Thoracic aorta (tissue), 2 donors: ENCODE measurements around the gene SLC7A6. TPM values are rescaled to one million over a fixed set of nuclear protein-coding genes. Genes with fewer than 3 reads are reported as not detected.

ENCODE experiments used
- ATAC-seq: fragments of 150-250 bp; one replicate; pipeline ENCODE4 v1.8.0; 2017; ENCODE audit warnings: low read depth; ENCODE audit not compliant: insufficient number of reproducible peaks, low FRiP score
- DNase-seq: peaks from one replicate; pipeline ENCODE4 v3.0.0-alpha.2; 2020; ENCODE audit warnings: low spot score
- H3K27ac ChIP-seq, 2 donors: fragments of 200-600 bp; sonication (generic); 1 replicate in 1 of 2; 2 replicates in 1 of 2; pipeline ENCODE4 v1.5.1; 2016; ENCODE audit warnings: mild to moderate bottlenecking in 2 of 2, moderate library complexity in 2 of 2
- H3K27me3 ChIP-seq: fragments of 200-600 bp; sonication (generic); replicated peaks from 2 replicates; pipeline ENCODE4 v1.6.0; 2016; ENCODE audit warnings: mild to moderate bottlenecking; ENCODE audit not compliant: insufficient read depth
- H3K36me3 ChIP-seq: fragments of 200-600 bp; sonication (generic); one replicate; pipeline ENCODE4 v1.5.1; 2016
- H3K4me1 ChIP-seq, 2 donors: fragments of 200-600 bp; sonication (generic); 1 replicate in 1 of 2; 2 replicates in 1 of 2; pipeline versions ENCODE4 v1.5.1 to v1.6.0; 2016; ENCODE audit warnings: low read depth in 2 of 2, mild to moderate bottlenecking in 1 of 2; ENCODE audit not compliant: control insufficient read depth in 1 of 2
- H3K4me3 ChIP-seq: fragments of 200-600 bp; sonication (generic); 2 replicates; pipeline ENCODE4 v1.5.1; 2016; ENCODE audit warnings: mild to moderate bottlenecking
- H3K9me3 ChIP-seq: fragments of 200-600 bp; sonication (generic); 2 replicates; pipeline ENCODE4 v1.5.1; 2016
- total RNA-seq, 2 donors: library from RNA; depleted of rRNA; stranded (reverse); fragments of >200 nt; gene quantifications; one replicate each; pipeline versions ENCODE4 v1.1.0 to v1.2.3, GENCODE V29; 2016
- TF ChIP-seq, protein P1 (sequence below): fragments of 200-600 bp; sonication (generic); IDR thresholded peaks from one replicate; pipeline ENCODE4 v1.5.1; 2019; ENCODE audit warnings: antibody characterized with exemption

SLC7A6 gene
- total RNA-seq, 2 donors from 2014 or later, result 92.1 to 125 TPM

DNA sequence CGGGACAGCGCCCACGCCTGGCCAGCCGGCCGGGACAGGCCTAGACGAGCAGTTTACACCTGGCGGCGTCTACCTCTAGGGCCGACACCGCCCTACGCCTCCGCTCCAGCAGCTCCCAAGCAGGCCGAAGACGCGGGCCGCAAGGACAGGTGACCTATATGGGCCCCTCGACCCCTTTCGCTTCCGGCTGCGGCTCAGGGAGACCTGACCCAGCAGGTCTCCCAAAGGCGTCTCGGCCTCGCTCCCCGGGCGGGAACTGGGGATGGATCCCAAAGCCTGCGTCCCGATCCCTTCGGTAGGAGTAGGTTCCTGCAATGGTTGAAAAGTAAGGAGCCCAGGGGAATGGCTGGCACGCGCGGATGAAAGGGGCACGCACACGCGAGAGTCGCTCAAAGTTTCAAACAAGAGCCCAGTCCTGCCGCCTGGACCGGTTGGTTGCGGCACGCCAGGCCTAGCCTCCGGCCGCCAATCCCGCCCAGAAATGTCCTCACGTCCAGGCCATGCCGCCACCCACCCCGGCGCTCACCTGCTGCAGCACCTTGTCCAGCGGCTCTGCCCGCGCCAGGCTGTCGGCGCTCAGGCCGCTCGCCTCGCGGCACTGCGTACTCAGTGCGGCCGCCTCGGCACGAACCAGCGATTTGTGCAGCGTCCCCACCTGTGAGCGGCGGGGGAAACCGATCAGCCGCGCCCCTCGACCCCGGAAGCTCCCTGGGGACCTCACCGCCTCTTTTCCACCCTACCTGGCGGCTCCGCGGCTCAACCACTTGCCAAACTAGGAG lies 29.0 kb upstream of the SLC7A6 start:
- Histone ChIP-seq H3K4me3 (peak overlapping the region; percentile 80), H3K36me3 (no peaks in the 10 kb centered on the region), H3K27ac (peak overlapping the region in 1 of 2 donors; percentile 87), H3K9me3 (no peaks in the 10 kb centered on the region), H3K4me1 (peaks cover 8 to 18% of the 10 kb centered on the region in 2 donors), H3K27me3 (no peaks in the 10 kb centered on the region)
- DNase-seq (no peak), ATAC-seq (no peak)
- TF ChIP-seq, protein P1, sequence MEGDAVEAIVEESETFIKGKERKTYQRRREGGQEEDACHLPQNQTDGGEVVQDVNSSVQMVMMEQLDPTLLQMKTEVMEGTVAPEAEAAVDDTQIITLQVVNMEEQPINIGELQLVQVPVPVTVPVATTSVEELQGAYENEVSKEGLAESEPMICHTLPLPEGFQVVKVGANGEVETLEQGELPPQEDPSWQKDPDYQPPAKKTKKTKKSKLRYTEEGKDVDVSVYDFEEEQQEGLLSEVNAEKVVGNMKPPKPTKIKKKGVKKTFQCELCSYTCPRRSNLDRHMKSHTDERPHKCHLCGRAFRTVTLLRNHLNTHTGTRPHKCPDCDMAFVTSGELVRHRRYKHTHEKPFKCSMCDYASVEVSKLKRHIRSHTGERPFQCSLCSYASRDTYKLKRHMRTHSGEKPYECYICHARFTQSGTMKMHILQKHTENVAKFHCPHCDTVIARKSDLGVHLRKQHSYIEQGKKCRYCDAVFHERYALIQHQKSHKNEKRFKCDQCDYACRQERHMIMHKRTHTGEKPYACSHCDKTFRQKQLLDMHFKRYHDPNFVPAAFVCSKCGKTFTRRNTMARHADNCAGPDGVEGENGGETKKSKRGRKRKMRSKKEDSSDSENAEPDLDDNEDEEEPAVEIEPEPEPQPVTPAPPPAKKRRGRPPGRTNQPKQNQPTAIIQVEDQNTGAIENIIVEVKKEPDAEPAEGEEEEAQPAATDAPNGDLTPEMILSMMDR, result no peak

DNA sequence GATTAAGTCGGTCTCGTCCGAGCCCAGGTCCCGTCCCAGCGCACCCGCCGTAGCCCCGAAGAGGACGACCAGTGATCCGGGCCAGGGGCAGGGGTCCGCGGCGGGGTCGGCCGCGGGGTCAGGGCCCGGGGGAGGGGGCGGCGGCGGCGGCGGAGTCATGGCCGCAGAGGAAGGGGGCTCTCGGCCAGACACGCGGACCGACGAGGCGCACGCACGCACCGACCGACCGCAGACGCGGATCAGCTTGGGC lies 28.5 kb upstream of the SLC7A6 start, which contains the start of gene ESRP2:
Gene ESRP2, minus strand, starts transcription at position 241 of the 250 bp plus-strand sequence. Its CDS starts 82 bp downstream, at position 159.
- Histone ChIP-seq H3K4me1 (peaks cover 8 to 18% of the 10 kb centered on the region in 2 donors), H3K36me3 (no peaks in the 10 kb centered on the region), H3K27me3 (no peaks in the 10 kb centered on the region), H3K27ac (peak within 1 kb of the TSS; percentile 76 to 87), H3K4me3 (peak within 1 kb of the TSS; percentile 80), H3K9me3 (no peaks in the 10 kb centered on the region)
- ATAC-seq, result no peak
- TF ChIP-seq, protein P1, result no peak
- no peak for DNase-seq

DNA sequence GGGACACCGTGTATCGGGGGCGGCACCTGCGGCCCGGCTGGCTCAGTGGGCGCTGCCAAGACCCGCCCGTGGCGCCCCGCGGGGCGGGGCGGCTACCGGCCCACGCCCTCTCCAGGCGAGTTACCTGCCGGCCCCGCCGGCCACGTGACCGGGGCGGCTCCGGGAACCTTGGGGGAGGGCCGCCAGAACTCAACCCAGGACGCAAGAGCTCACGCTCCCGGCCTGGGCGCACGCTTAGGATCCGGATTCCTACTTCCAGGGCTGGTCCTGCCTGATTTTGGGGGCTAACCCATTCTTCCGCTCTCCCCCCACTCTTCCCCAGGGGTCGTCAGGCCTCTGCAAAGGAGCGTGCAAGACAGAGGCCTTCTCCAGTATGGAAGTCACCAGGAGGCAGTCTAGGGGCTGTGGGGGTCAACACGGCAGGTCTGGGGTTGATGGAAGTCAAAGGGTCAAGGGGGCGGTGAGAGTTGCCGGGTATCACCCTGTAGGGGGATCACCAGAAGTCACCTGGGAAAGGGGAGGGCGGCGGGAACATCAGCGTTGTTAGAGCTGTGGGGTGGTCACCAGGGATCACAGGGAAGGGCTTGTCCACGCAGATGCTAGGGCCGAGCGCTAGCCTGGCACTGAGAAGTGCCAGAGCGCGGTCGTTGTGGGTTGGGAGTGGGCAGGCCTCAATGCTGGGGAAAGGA lies 28.0 kb upstream of the SLC7A6 start:
- TF ChIP-seq, protein P1, result no peak
- no peak for DNase-seq
- H3K27ac ChIP-seq, result peak overlapping the region in 1 of 2 donors; percentile 87
- H3K9me3 ChIP-seq, result no peaks in the 10 kb centered on the region
- no peak for ATAC-seq
- peak overlapping the region; percentile 80 for H3K4me3 ChIP-seq
- no peaks in the 10 kb centered on the region for H3K36me3 ChIP-seq
- H3K27me3 ChIP-seq, result no peaks in the 10 kb centered on the region
- H3K4me1 ChIP-seq, result peaks cover 8 to 18% of the 10 kb centered on the region in 2 donors

DNA sequence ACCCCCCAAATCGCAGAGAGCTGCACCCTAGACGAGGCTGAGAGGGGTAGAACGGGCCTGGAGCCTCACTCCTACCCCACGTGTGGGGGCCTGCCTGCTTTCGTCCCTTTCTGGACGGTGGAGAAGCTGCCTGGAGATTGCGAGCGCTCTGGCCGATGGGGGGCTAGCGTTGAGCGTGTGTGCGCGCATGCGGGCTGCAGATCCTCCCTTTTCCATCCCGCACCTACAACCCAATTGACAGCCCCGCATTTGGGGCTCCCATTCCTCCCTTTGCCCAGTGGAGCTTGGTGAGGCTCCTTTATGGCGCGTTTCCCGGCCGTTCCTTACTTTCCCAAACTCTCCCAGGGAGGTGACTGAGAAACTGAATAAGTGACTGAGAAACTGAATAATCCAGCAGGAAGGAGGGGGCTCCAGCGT lies 27.5 kb upstream of the SLC7A6 start:
- peaks cover 8 to 18% of the 10 kb centered on the region in 2 donors for H3K4me1 ChIP-seq
- DNase-seq (no peak), ATAC-seq (peak; percentile 8)
- H3K27me3 ChIP-seq, result no peaks in the 10 kb centered on the region
- H3K27ac ChIP-seq, result peak overlapping the region; percentile 76 to 87
- H3K36me3 ChIP-seq, result no peaks in the 10 kb centered on the region
- no peaks in the 10 kb centered on the region for H3K9me3 ChIP-seq
- H3K4me3 ChIP-seq, result peak overlapping the region; percentile 80
- TF ChIP-seq, protein P1, result no peak

DNA sequence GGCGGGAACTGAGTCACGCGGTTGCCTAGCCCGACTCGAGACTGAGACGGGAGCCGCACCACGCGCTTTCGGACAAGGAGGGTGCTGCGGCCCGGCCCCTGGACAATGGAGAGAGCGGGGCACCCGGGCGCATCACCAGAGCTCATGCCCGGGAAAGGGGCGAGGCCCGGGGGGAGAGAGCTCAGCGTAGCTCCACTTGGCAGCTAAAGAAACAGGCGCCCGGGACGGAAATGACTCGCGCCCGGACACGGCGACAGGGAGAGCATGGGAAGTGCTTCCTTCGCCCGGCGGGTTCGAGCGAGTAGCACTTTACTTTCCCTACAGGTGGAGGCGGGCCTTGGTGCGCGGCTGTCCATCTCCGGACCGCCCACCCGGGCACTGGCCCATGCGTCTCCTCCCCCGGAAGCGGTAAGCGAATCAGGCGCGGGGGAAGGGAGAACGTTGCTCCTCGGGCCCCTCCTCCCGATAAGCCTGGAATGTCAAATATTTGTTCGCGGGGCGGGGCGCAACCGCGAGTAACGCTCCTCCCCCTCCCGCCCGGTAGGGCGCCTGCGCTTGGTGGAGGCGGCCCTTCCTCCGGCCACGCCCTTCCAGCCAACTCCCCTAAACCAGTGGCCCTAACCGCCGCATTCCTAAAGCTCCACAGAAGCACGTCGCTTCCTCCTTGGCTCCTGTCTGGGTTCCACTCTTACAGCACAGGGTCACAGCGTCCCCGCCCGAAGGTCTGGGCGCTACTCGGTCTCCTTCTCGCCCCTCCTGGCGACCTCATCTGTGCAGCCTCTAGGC lies 26.9 kb upstream of the SLC7A6 start:
- peak; percentile 93 for DNase-seq
- H3K36me3 ChIP-seq, result no peaks in the 10 kb centered on the region
- no peaks in the 10 kb centered on the region for H3K9me3 ChIP-seq
- H3K27me3 ChIP-seq, result no peaks in the 10 kb centered on the region
- peak overlapping the region; percentile 80 for H3K4me3 ChIP-seq
- TF ChIP-seq, protein P1, result no peak
- H3K4me1 ChIP-seq, result peaks cover 8 to 18% of the 10 kb centered on the region in 2 donors
- H3K27ac ChIP-seq, result peak overlapping the region; percentile 82 to 87
- peak; percentile 94 for ATAC-seq
